Activated T-cell treated with anti-CD3 and anti-CD28 coated beads for 1 hour (primary cell): Measurements from ENCODE around the gene LYAR.

Experiments
- DNase-seq: peaks from one replicate; pipeline ENCODE4 v3.0.0-alpha.2; 2020; ENCODE audit warnings: low read depth

LYAR gene, protein sequence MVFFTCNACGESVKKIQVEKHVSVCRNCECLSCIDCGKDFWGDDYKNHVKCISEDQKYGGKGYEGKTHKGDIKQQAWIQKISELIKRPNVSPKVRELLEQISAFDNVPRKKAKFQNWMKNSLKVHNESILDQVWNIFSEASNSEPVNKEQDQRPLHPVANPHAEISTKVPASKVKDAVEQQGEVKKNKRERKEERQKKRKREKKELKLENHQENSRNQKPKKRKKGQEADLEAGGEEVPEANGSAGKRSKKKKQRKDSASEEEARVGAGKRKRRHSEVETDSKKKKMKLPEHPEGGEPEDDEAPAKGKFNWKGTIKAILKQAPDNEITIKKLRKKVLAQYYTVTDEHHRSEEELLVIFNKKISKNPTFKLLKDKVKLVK

GRCh38 chr4:4289941-4290850, at the start of gene LYAR, which contains the start of gene ZBTB49:
Gene LYAR, minus strand, starts transcription at chr4:4290154. Its CDS starts 6,412 bp downstream, at chr4:4283742.
Gene ZBTB49, plus strand, starts transcription at chr4:4290251. Its CDS starts 9,695 bp downstream, at chr4:4299946.
- DNase-seq, result peak; percentile 98

- no peak for DNase-seq
These were observed 49.6 kb upstream of the LYAR start for GRCh38 chr4:4339504-4340085.

DNA sequence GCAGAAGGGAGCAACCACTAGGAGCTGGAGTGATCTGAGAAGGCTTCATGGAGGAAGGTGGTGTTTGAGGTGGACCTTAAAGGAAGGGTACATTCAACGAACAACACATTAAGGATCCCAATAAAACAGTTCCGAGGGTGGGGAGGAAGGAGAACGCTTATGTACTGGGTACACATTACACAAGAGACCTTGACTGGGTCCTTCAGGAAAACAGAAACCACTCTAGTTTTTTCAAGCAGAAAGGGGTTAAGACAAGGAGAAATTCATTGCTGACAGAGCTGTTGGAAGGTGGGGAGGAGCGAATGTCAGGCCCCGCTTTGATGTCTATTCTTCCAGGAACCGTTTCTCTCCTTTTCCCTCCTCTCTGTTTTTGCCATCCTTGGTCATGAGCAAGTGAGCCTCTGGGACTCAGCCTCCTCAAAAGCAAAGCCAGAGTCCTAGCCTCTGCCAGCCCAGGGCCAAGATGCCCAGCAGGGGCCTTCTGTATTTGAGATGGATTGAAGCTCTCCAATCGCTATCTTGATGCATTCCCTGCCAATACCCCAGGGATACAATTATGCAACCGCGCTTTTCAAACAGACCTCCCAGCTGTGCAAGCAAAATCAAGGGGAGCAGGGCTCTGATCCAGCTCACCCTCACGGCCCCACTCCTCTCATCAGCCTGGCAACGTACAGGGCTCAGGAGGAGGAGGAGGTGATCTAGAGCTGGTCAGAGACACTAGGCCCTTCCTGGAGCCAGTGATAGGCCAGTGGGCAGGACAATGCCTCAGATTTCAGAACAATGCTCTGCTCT, 48.5 kb upstream of the LYAR start:
- DNase-seq, result no peak

DNA sequence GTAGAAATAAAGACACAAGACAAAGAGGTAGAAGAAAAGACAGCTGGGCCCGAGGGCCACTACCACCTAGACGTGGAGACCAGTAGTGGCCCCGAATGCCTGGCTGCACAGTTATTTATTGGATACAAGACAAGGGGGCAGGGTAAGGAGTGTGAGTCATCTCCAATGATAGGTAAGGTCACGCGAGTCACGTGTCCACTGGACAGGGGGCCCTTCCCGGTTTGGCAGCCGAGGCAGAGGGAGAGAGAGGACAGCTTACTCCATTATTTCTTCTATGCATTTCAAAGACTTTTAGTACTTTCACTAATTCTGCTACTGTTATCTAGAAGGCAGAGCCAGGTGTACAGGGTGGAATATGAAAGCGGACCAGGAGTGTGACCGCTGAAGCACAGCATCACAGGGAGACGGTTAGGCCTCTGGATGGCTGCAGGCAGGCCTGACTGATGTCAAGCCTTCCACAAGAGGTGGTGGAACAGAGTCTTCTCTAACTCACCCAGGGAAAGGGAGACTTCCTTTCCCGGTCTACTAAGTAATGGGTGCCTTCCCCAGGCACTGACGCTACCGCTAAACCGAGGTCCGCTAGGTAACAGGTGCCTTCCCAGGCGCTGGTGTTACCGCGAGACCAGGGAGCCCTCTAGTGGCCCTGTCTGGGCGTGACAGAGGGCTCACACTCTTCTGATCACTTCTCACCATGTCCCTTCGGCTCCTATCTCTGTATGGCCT, 45.0 kb upstream of the LYAR start:
- peak; percentile 60 for DNase-seq

- DNase-seq, result no peak
These were observed 43.3 kb upstream of the LYAR start for GRCh38 chr4:4333265-4333706.

DNA sequence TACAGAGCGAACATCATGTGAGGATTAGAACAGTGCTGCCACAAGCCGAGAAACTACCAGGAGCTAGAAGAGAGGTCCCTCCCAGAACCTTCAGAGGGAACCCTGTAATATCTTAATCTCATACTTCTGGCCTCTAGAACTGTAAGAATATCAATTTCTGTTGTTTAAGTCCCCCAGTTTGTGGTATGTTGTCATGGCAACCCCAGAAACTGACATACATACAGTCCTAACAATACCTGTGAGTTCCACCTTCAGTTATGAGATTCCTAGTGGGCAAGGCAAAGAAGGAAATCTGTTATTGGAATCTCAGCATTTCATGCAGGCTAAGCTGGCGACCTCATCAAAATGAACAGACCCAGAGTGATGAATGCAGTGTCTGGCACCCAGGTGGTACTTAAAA, 42.6 kb upstream of the LYAR start:
- DNase-seq, result no peak

DNA sequence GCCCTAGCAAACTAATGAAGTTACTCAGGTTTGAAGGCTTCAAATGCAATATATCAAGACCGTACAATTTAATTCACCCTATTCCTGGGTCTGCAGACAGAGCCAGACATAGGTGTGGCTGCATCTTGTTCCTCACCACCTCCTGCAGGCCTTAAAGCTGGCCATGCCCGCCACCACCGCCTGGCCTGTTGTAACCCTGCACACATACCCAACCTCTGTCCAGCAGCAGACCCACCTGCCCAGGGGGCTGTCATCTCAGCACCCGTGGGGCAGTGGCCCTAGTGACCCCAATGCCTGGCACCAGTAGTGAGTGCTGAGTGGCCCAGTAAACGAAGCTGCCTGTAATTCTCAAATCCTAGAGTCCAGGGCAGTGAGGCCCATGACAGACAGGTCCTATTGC, 40.8 kb upstream of the LYAR start:
- DNase-seq, result no peak

DNA sequence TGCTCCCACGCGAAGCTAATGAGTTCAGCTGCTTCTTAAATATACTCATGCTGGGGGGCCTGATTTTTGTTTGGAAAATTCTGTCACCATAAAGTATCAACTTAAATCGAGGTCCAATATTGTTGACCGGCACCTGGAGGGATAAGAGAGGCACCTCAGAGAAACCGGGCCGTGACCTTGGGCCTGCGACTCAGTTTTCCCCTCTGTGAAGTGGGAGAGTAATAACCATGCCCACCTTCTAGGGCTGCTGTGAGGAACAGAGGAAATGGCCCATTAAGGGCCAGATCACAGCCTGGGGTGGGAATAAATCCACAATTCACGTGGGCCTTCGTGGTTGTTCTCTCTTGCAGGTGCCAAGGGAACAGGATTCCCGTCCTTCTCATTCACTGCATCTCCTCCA, 39.5 kb upstream of the LYAR start:
- DNase-seq, result no peak

DNA sequence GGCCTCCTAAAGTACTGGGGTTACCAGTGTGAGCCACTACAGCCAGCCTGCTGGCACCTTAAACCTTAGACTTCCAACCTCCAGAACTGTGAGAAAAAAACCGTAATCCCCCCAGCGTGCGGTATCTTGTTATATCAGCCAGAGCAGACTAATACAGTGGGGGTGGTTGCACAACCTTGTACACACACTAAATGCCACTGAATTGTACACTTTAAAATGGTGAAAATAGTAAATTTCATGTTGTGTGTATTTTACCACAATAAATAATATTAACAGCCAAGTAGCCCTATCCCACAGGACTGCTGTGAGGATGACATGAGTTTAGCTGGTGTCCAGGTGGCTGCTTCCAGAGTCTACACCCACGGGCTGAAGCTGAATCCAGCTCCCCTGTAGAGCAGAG, 38.9 kb upstream of the LYAR start:
- no peak for DNase-seq

- no peak for DNase-seq
These were observed 38.3 kb upstream of the LYAR start for GRCh38 chr4:4328206-4328605.

GRCh38 chr4:4327652-4328121, 37.7 kb upstream of the LYAR start:
- DNase-seq, result no peak

- no peak for DNase-seq
These were observed 36.2 kb upstream of the LYAR start for GRCh38 chr4:4326166-4326565.

GRCh38 chr4:4325321-4325720, 35.4 kb upstream of the LYAR start:
- no peak for DNase-seq

- DNase-seq, result no peak
These were observed 34.0 kb upstream of the LYAR start for GRCh38 chr4:4323705-4324534.

- DNase-seq, result no peak
These were observed 32.2 kb upstream of the LYAR start for GRCh38 chr4:4321951-4322688.

DNA sequence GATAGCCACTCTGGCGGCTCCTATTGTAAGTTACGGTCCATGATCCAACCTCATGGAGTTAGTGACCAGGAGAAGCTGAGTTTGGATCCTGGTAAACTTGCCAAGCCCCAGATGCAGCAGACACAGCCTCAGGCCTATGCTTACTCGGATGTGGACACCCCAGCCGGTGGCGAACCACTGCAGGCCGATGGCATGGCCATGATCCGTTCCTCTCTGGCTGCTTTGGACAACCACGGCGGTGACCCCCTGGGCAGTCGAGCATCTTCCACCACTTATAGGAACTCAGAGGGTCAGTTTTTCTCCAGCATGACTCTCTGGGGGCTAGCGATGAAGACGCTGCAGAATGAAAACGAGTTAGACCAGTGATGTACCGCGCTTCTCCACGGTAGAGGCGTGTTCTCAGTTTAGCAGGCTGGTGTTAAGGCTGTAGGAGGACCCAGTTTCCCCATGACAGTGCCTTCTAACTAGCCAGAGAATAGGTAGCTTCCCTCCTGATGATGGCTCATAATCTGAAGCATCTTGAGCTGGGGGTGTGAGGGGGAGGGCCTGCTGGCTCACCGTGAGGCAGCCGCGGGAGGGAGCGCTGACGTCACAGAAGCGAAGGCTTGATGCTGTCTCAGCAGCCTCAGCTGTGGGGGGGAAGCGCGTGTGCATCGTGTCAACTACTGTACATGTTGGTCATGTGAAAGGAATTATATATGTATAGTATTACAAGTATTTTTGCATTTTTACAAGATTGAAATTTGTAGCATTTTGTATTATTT, 31.2 kb upstream of the LYAR start:
- no peak for DNase-seq

DNA sequence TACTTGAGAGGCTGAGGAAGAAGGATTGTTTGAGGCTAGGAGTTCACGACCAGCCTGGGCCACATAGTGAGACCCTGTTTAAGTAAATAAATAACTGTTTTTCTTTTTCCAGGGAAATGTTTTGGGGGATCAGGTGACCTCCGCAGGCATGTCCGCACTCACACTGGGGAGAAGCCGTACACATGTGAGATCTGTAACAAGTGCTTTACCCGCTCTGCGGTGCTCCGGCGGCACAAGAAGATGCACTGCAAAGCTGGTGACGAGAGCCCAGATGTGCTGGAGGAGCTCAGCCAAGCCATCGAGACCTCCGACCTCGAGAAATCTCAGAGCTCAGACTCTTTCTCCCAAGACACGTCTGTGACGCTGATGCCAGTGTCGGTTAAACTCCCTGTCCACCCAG, 30.6 kb upstream of the LYAR start:
- no peak for DNase-seq

GRCh38 chr4:4317496-4318232, 27.7 kb upstream of the LYAR start:
- DNase-seq, result no peak
